ENCODE measurements around the gene NPBWR2. TPM values are rescaled to one million over a fixed set of nuclear protein-coding genes. Genes with fewer than 3 reads are reported as not detected.
"Not testable (repeated sequence)": the region's sequence is repeated elsewhere in the genome, so short reads cannot be mapped to it uniquely, and the experiment has no call there.

The NPBWR2 gene
- total RNA-seq, 1 experiment from 2014 or later: not detected

DNA sequence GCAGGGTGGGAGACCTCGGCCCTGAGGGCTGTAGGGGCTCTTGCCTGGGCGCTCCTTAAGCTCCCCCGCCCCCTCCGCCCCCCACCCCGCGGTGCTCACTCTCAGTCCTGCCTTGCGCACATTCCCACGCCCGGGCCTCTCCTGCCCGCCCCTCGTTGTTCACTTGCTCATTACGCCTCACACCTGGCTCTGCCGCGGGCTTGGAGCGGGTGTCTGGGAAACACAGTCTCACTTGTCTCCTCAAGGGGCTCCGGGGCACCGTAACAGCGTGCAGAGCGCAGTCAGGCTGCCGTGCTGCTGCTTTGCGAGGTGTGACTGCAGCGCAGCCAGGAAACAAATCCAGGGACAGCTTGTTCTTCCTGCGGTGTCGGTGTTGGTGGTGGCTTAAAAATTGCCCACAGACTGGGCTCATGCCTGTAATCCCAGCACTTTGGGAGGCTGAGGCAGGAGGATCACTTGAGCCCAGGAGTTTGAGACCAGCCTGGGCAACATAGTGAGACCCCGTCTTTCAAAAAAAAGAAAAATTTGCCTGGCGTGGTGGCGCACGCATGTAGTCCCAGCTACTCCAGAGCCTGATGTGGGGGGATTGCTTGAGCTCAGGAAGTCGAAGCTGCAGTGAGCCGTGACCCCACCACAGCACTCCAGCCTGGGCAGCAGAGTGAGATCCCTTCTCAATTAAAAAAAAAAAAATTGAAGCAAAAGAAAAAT lies 4.6 kb downstream of the NPBWR2 start:
- DNase-seq (ENCODE audit: low spot score): no peak

DNA sequence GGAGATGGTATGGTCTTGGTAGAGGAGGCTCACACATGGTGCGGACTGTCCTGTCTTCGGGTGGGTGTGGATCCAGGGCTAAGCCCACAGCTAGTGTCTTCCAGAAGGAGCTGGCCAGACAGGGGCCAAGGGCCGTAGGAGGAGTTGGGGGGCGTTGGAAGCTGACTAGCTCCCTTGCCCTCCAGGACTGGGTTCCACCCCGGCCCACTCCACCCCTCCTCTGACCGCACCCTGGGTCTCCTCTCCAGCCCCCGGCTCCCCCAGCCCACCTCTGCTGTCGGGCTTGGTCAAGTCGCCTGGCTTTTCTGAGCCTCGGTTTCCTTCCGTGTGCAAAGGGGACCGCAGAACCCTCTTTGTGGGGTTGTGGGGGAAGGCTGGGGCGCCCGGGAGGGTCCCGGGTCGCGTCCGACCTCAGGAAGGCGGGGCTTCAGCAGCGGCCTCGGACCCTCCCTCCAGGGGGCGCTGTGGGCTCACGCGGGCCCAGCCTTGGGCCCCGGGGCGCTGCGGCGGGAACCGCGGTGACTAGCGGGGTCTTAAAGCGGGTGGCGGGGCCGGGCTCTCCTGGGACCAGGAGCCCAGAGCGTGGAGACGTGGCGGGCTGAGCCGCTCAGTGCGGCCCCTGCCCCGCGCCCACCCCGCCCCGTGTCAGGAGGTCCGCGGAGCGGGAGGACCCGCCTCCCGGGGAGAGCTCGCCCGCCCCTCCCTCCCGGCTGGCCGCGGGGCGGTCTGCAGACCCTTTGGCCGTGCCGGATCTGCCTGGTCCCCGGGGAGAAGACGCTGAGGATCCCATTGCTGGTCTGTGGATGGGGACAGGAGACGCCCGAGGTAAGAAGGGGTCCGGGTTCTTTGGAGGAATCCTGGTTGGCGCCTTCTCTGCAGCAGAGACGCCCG lies 5.4 kb downstream of the NPBWR2 start:
- no peak for DNase-seq (ENCODE audit: low spot score)

DNA sequence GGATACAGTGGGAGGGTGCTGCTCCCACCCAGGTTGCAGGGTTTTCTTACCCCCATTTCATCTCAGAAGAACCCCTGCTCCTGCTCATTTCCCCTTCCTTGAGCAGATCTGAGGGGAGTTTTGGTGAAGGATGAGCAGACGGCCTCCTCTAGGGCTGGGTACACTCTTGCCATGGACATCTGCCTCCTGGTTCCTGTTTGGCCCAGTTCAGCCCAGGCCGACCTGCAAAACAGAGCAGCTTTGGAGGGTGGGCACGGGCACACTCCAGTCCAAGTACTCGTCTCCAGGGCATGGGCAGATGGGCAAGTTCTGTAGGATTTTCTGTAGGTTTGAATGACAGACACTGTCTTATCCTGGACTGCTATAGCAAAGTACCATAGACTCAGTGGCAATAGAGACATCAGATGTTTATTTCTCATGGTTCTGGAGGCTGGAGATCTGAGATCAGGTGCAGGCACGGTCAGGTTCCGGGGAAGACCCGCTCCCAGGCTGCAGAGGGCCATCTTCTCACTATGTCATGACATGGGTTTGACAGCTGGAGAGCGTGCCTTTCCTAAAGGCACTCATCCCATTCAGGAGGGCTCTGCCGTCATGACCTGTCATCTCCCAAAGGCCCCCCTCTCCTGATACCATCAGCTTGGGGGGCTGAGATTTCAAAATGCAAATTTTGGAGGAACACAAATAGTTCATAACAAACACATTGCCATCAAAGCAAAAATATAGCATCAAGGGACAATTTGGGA lies 6.2 kb downstream of the NPBWR2 start:
- no peak for DNase-seq (ENCODE audit: low spot score)

DNA sequence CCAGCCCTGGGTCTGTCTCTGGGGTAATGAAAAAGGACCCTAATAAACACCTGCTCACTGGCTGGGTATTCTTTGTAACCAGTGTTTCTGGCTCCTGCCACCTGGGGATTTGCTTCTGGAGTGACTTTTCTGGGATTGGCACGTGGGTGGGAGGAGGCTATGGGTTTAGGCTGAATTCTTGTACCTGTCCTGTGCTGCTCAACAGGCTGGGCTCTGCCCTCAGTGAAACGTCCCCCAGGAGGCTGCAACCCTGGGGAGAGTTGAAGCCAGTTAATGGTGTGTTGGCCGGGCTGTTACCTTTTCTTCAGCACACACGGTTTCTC lies 6.8 kb downstream of the NPBWR2 start:
- DNase-seq (ENCODE audit: low spot score): no peak

DNA sequence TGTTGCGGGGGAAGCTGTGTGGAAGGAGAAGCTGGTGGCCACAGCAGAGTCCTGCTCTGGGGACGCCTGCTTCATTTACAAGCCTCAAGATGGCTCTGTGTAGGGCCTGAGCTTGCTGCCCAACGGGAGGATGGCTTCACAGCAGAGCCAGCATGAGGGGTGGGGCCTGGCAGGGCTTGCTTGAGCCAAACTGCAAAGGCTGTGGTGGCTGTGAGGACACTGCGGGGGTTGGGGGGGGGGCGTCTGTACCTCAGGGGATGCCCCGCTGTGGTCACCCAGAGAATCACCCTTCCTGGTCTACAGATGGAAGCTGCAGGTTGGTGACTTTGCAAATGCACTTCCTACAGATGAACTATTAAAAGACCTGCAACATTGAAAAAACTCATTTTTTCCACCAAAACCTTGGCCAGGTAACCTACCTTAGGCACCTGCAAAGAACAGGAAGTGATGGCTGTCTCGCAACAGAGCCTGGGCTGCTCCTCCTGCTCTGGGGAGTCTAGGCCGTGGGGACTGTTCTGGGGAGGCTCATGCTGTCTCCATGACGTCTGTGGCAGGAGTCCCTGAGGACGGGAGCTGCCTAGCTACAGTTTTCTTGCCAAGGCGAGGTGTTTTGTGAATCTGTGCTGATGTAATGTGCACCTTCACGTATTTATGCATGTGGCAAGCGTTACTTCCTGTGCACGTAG lies 7.3 kb downstream of the NPBWR2 start:
- DNase-seq (ENCODE audit: low spot score): no peak

DNA sequence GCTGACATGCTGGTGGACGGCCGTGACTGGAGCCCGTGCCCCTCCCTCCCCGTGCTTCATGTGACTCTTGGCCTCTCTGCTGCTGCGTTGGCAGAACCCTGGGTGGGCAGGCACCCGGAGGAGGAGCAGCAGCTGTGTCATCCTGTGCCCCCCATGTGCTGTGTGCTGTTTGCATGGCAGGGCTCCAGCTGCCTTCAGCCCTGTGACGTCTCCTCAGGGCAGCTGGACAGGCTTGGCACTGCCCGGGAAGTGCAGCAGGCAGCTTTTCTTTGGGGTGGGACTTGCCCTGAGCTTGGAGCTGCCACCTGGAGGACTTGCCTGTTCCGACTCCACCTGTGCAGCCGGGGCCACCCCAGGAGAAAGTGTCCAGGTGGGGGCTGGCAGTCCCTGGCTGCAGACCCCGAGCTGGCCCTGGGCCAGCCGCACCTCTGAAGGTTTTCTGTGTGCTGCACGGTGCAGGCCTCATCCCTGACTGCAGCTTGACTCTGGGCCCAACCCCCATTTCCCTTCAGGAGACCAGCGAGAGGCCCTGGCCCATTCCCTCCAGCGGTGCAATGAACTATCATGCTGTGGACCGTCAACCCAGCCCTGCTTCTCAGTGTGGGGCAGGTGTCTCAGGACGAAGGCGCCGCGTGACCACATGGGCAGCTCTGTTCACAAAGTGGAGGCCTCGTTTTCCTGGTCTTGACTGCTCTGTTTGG lies 8.1 kb downstream of the NPBWR2 start:
- no peak for DNase-seq (ENCODE audit: low spot score)

DNA sequence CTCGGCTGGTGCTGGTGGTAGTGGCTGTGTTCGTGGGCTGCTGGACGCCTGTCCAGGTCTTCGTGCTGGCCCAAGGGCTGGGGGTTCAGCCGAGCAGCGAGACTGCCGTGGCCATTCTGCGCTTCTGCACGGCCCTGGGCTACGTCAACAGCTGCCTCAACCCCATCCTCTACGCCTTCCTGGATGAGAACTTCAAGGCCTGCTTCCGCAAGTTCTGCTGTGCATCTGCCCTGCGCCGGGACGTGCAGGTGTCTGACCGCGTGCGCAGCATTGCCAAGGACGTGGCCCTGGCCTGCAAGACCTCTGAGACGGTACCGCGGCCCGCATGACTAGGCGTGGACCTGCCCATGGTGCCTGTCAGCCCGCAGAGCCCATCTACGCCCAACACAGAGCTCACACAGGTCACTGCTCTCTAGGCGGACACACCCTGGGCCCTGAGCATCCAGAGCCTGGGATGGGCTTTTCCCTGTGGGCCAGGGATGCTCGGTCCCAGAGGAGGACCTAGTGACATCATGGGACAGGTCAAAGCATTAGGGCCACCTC lies 8.8 kb downstream of the NPBWR2 start:
- DNase-seq (ENCODE audit: low spot score): no peak

DNA sequence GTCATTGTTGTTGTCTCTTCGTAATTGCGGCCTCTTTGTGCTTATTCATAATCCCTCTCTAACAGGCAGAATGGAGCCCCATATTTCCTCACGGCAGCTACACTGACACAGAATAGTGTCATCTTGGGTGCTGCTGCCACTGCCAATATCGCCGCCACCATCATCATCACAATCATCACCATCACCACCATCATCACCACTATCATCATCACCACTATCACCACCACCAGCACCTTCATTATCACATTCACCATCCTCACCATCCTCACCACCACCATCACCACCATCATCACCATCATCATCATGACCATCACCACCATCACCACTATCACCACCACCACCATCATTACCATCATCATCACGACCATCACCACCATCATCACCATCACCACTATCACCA lies 10.8 kb downstream of the NPBWR2 start:
- DNase-seq (ENCODE audit: low spot score): no peak

DNA sequence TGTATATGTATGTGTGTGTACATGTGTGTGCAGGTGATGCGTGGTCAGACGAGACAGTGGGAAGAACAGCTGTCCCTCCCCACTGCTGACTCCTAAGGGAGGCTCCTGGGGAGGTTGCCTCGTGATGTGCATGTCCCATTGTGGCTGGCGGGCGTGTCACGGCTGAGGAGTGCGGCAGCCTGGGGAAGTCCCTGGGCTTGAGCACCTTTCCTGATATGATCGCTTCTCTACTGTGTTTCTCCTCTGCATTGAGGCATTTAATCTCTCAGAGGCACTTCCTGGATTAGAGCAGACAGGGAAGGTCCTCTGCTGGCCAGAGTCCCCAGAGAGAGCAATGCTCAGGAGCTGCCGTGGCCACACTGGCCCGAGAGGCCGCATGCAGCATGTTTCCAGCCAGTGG lies 11.4 kb downstream of the NPBWR2 start:
- DNase-seq (ENCODE audit: low spot score): no peak

DNA sequence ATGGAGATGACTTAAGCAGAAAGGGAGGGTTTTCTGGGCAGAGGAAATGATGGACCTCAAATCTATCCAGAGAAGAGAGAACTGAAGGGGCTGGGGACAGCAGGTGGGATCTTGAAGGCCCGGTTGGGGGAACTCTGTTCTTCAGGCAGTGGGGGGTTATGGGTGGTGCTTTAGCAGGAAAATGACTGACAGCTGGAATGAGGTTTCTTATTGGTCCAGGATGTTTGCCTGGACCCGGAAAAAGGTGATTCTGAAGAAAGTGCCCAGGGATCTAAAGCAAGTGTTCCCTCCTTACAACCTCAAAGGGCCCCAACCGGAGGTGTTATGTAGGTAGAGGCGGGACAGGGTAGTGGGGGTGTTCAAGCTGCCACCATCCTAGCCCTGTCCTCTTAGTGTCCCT lies 11.9 kb downstream of the NPBWR2 start:
- DNase-seq (ENCODE audit: low spot score): no peak

DNA sequence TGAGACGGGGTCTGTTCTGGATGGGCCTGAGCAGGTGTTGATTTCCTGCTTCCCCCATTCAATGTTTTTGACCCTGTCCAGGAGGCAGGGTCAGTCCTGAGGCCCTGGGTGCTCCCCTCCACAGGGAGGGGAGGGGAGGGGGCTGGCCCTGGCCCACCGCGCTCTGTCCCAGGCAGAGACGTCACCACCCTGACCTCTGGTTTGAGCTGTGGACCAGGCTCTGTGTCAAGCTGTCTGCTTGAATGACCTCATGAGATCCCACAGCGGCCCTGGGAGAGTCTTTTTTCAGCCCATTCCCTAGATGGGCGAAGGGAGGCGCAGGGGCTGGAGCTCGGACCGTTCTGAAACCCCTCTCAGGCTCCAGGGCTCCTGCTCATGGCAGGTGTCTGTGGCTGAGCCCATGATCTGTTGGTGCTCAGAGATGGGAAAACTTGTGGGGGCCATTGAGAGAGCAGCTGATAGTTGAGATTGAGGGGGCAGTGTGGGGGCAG lies 14.3 kb downstream of the NPBWR2 start:
- DNase-seq (ENCODE audit: low spot score): no peak

DNA sequence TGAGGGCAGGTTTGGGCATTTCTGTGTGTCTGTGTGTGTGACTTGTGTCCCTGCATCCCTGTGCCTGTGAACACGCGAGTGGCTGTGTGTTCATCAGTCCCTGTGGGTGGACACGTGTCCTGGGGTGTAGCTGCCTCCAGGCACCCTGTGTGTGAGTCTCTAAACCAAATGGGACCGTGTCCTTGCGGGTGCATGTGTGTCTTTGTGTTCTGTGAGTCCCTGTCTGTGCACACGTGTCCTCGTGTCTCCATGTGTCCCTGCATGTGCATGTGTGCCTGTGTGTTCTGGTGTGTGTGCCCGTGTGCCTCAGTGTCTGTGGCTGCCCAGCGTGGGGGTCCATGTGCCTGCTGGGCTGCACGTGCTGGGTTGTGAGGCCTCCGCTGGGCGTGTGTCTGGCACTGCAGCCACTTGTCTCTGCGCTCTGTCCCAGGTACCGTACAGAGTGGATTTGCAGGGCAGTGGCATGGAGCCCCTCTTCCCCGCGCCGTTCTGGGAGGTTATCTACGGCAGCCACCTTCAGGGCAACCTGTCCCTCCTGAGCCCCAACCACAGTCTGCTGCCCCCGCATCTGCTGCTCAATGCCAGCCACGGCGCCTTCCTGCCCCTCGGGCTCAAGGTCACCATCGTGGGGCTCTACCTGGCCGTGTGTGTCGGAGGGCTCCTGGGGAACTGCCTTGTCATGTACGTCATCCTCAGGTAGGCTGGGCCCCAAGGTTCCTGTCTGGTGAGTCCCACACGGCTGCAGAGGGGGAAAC lies 14.9 kb downstream of the NPBWR2 start:
- DNase-seq (ENCODE audit: low spot score): no peak

DNA sequence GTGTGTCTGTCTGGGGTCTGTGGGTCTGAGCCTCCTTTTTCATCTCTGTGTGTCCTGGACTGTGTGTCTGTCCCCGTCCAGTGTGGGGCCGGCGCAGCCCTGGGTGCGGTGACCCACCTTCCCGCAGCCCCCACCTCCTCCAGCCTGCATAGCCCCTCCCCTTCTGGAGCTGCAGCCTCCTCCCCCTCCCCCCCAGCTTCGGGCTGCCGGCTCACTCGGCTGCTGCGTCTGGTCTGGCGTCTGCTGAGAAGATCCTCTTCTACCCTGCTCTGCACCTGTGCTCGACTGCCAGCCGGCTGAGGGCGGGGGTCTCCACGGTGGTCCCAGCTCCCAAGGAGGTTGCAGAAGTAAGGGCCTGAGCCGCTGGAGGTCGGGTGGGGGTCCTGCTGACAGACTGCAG lies 15.6 kb downstream of the NPBWR2 start:
- no peak for DNase-seq (ENCODE audit: low spot score)

DNA sequence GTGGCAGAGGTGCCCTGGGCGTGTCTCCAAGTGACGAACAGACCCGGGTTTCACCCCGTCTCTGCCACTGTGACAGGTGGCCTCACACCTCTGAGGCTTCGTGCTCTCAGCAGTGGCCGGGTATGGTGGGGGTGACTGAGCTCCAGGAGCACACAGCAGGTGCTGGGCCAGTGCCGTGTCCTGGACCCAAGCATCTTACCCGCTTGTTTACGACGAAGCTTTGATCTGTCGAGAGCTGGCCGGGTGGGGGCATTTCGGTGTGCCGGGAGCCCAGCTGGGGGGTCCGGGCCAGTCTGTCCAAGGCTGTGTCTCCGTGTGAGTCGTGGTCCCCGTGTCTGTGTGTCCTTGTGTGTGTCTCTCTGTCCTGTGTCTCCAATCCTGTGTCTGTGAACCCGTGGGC lies 16.0 kb downstream of the NPBWR2 start:
- DNase-seq (ENCODE audit: low spot score): no peak

DNA sequence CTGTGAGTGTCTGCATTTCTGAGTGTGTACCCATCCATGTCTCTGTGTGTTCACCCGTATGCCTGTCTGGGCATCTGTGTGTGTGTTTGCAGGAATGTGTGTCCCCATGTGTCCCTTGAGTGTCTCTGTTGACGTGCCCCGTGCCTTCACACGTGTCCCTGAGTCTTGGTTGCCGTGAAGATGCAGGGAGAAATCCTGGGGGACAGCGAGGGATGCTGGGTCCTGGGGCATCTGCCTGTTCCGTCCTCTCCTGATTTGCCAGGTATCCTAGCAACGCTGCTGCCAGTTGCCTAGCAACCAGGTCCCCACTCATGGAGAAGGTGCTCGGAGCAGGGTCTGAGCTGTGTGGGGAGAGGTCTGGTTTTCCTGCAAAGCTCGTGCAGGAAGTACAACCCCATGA lies 17.2 kb downstream of the NPBWR2 start:
- DNase-seq (ENCODE audit: low spot score): no peak

DNA sequence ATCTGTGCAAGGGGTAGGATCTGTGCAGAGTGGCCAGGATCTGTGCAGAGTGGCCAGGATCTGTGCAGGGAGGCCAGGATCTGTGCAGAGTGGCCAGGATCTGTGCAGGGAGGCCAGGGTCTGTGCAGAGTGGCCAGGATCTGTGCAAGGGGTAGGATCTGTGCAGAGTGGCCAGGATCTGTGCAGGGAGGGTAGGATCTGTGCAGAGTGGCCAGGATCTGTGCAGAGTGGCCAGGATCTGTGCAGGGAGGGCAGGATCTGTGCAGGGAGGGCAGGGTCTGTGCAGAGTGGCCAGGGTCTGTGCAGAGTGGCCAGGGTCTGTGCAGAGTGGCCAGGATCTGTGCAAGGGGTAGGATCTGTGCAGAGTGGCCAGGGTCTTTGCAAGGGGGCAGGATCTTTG lies 18.8 kb downstream of the NPBWR2 start:
- not testable (repeated sequence) for DNase-seq (ENCODE audit: low spot score)

DNA sequence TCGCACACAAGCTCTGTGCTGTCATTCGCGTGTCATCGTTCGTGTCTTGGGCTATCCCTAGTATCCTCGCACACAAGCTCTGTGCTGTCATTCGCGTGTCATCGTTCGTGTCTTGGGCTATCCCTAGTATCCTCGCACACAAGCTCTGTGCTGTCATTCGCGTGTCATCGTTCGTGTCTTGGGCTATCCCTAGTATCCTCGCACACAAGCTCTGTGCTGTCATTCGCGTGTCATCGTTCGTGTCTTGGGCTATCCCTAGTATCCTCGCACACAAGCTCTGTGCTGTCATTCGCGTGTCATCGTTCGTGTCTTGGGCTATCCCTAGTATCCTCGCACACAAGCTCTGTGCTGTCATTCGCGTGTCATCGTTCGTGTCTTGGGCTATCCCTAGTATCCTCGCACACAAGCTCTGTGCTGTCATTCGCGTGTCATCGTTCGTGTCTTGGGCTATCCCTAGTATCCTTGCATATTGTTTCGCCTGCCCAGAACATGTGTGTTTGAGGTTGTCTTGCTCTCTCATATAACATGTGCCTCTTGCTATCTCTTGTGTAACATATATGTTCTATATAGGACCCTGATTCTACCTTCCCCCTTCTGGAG lies 20.0 kb downstream of the NPBWR2 start:
- not testable (repeated sequence) for DNase-seq (ENCODE audit: low spot score)

DNA sequence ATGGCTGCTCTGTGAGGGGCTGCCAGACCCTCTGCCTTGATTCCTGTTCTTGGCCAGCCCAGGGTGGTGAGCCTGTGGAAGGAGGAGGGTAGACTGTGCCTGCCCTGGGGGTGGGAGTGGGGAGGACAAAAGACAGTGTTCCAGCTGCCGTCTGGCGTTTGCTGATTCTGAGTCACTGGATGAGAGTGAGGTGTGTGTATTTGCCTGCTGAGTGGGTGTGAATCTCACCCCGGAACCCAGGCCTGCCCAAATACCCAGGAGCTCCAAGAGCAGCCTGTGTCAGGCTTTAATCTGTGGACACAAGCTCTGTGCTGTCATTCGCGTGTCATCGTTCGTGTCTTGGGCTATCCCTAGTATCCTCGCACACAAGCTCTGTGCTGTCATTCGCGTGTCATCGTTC lies 20.6 kb downstream of the NPBWR2 start:
- DNase-seq (ENCODE audit: low spot score): no peak

DNA sequence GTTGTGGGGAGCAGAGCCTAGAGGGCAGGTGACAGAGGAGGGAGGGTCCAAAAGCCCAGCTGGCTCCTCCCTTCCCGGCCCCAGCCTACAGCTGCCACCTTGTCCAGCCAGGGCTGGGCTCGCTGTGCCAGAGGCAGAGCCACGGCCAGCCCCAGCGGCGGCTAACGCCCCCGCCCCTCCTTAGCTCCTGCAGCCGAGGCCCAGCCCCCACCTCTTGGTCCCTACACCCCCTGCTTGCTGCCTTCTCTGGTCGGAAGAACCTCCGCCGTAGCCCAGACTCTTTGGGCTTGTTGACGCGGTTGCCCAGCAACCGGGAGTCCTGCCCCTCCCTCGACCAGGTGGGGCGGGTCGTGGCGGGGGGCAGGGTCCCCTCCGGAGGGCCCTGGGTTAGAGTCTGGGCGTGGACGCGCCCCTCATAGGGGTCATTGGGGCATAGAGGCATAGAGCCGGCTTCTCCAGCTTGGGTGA lies 22.6 kb downstream of the NPBWR2 start:
- DNase-seq (ENCODE audit: low spot score): no peak
